Measurements from ENCODE around the gene B3GLCT. TPM values are rescaled to one million over a fixed set of nuclear protein-coding genes. Genes with fewer than 3 reads are reported as not detected.

The B3GLCT gene
- total RNA-seq, 1 donor = 18.8 TPM

DNA sequence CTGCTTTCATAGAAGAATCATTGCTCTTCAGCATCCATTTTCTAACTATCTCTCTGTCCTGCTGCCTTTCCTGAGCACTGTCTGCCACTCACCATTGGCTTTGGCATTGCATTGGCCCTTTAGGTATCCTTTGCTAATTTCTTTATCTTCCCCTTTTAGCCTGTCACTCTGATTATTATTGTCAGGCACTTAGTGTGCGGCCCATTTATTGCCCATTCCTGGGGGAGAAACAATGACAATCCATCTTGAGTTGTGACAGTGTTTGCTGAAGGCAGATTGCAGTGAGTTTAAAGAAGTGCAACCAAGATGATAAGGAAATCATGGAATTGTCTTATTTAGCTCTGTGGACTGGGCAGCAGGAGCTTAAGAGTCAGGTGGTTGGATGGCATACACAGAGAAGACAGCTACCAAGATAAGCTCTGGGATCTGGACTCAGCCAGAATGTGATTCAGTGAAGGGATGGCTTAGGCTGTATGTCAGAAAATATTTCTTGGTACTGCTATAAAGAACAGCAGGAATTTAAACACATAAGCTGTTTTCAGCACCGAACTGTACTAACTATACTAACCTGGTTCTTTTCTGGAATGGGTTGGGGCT lies 25.3 kb downstream of the B3GLCT start:
- Histone ChIP-seq H3K9me3 (ENCODE audit: low read depth, low read length) (no peaks in the 10 kb centered on the region), H3K79me2 (ENCODE audit: insufficient read depth, low read length) (no peaks in the 10 kb centered on the region), H3K27ac (ENCODE audit: low read depth, low read length) (no peak overlapping the region), H3K4me3 (ENCODE audit: insufficient read depth, low read length) (no peak overlapping the region), H3K36me3 (ENCODE audit: insufficient read depth, low read length) (peaks cover 6% of the 10 kb centered on the region), H3K4me2 (ENCODE audit: insufficient read depth, low read length) (no peak overlapping the region), H3K27me3 (ENCODE audit: insufficient read depth, low read length) (no peaks in the 10 kb centered on the region), H4K20me1 (ENCODE audit: insufficient read depth, low read length) (peaks cover 4% of the 10 kb centered on the region), H2AFZ (ENCODE audit: low read length) (no peak overlapping the region), H3K4me1 (ENCODE audit: insufficient read depth, low read length) (no peaks in the 10 kb centered on the region)
- TF ChIP-seq, protein P1, sequence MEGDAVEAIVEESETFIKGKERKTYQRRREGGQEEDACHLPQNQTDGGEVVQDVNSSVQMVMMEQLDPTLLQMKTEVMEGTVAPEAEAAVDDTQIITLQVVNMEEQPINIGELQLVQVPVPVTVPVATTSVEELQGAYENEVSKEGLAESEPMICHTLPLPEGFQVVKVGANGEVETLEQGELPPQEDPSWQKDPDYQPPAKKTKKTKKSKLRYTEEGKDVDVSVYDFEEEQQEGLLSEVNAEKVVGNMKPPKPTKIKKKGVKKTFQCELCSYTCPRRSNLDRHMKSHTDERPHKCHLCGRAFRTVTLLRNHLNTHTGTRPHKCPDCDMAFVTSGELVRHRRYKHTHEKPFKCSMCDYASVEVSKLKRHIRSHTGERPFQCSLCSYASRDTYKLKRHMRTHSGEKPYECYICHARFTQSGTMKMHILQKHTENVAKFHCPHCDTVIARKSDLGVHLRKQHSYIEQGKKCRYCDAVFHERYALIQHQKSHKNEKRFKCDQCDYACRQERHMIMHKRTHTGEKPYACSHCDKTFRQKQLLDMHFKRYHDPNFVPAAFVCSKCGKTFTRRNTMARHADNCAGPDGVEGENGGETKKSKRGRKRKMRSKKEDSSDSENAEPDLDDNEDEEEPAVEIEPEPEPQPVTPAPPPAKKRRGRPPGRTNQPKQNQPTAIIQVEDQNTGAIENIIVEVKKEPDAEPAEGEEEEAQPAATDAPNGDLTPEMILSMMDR (IDR thresholded peaks at IDR 0.05; ENCODE audit: extremely low read depth, low read depth, low read length) = no peak
- no peak for DNase-seq (ENCODE audit: insufficient read length, low spot score, missing footprints)

DNA sequence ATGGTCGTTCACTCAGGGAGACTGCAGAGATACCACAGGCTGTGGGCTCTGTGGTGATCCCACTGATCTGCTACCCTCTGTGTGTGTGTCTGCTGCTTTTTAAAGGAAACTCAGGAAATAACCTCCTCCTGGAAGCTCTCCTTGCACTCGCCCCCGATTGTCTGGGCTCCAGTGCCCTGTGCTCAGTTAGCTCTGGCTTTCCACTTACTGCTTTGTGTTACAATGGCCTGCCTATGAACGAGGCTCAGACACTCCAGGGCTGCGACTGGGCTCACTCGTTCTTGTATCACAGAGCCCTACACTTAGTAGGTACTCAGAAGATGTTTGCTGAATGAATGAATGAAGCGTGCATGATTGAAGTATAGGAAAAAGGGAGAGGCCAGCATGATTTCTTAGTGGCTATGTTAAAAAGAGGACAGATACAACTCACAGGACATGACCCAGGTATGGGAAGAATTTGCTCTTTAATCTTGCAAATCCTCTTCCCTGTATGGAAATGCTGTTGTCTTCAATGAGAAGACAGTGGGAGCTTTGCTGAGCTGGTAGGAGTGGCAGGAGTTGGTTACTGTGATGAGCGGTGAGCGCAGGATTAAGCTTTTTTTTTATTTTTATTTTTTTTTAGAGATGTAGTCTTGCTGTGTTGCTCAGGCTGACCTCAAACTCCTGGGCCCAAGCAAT lies 26.4 kb downstream of the B3GLCT start:
- H3K79me2 ChIP-seq (ENCODE audit: insufficient read depth, low read length) = no peaks in the 10 kb centered on the region
- H3K27me3 ChIP-seq (ENCODE audit: insufficient read depth, low read length) = no peaks in the 10 kb centered on the region
- H3K4me2 ChIP-seq (ENCODE audit: insufficient read depth, low read length) = no peak overlapping the region
- no peaks in the 10 kb centered on the region for H3K4me1 ChIP-seq (ENCODE audit: insufficient read depth, low read length)
- H3K36me3 ChIP-seq (ENCODE audit: insufficient read depth, low read length) = peaks cover 7% of the 10 kb centered on the region
- H2AFZ ChIP-seq (ENCODE audit: low read length) = no peak overlapping the region
- no peaks in the 10 kb centered on the region for H3K9me3 ChIP-seq (ENCODE audit: low read depth, low read length)
- no peak overlapping the region for H3K4me3 ChIP-seq (ENCODE audit: insufficient read depth, low read length)
- no peak for DNase-seq (ENCODE audit: insufficient read length, low spot score, missing footprints)
- no peak overlapping the region for H3K27ac ChIP-seq (ENCODE audit: low read depth, low read length)
- peaks cover 4% of the 10 kb centered on the region for H4K20me1 ChIP-seq (ENCODE audit: insufficient read depth, low read length)
- TF ChIP-seq, protein P1 (IDR thresholded peaks at IDR 0.05; ENCODE audit: extremely low read depth, low read depth, low read length) = no peak

DNA sequence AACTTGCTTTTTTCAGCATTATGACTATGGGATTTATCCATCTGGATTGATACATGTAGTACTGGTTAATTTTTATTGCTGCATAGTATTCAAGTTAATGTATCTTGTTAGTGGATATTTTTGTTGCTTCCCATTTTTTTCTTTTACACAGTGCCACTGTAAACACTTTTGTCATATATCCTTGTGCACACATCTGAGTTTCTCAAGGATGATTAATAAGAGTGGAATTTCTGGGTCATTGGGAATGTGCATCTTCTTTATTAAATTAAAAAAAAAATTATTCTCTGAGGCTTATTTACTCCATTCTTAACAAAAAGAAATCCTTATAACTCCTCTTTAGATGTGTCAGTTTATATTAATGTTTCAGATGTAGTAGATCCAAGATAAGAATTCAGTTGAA lies 27.3 kb downstream of the B3GLCT start:
- H3K4me3 ChIP-seq (ENCODE audit: insufficient read depth, low read length) = no peak overlapping the region
- H2AFZ ChIP-seq (ENCODE audit: low read length) = no peak overlapping the region
- no peak for DNase-seq (ENCODE audit: insufficient read length, low spot score, missing footprints)
- H3K4me1 ChIP-seq (ENCODE audit: insufficient read depth, low read length) = no peaks in the 10 kb centered on the region
- H3K9me3 ChIP-seq (ENCODE audit: low read depth, low read length) = no peaks in the 10 kb centered on the region
- H3K79me2 ChIP-seq (ENCODE audit: insufficient read depth, low read length) = no peaks in the 10 kb centered on the region
- peaks cover 4% of the 10 kb centered on the region for H4K20me1 ChIP-seq (ENCODE audit: insufficient read depth, low read length)
- H3K36me3 ChIP-seq (ENCODE audit: insufficient read depth, low read length) = peaks cover 7% of the 10 kb centered on the region
- TF ChIP-seq, protein P1 (IDR thresholded peaks at IDR 0.05; ENCODE audit: extremely low read depth, low read depth, low read length) = no peak
- H3K27me3 ChIP-seq (ENCODE audit: insufficient read depth, low read length) = no peaks in the 10 kb centered on the region
- H3K27ac ChIP-seq (ENCODE audit: low read depth, low read length) = no peak overlapping the region
- H3K4me2 ChIP-seq (ENCODE audit: insufficient read depth, low read length) = no peak overlapping the region

DNA sequence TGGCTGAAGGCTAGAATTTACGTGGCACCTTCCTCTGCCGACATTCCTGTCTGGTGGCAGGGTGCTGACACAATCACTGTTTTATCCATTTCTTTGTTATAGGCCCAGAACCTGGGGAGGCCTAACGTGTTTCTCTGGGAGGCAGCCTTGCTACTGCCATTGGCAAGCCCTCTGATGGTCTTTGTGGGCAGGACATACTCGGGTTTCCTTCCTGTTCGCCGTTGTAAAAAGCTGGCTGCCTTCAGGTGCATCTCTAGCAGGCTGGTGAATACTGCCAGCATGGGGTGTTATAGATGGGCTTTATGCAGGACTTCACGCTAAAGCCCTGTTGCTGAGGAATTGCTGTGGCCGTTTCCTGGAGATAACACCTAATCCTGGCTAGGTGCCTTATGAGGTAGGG lies 28.1 kb downstream of the B3GLCT start:
- no peak for DNase-seq (ENCODE audit: insufficient read length, low spot score, missing footprints)
- no peaks in the 10 kb centered on the region for H3K27me3 ChIP-seq (ENCODE audit: insufficient read depth, low read length)
- no peaks in the 10 kb centered on the region for H3K4me1 ChIP-seq (ENCODE audit: insufficient read depth, low read length)
- no peak overlapping the region for H2AFZ ChIP-seq (ENCODE audit: low read length)
- H3K27ac ChIP-seq (ENCODE audit: low read depth, low read length) = no peak overlapping the region
- TF ChIP-seq, protein P1 (IDR thresholded peaks at IDR 0.05; ENCODE audit: extremely low read depth, low read depth, low read length) = no peak
- no peak overlapping the region for H3K4me3 ChIP-seq (ENCODE audit: insufficient read depth, low read length)
- H3K36me3 ChIP-seq (ENCODE audit: insufficient read depth, low read length) = peaks cover 7% of the 10 kb centered on the region
- no peaks in the 10 kb centered on the region for H3K9me3 ChIP-seq (ENCODE audit: low read depth, low read length)
- H3K4me2 ChIP-seq (ENCODE audit: insufficient read depth, low read length) = no peak overlapping the region
- H3K79me2 ChIP-seq (ENCODE audit: insufficient read depth, low read length) = no peaks in the 10 kb centered on the region
- H4K20me1 ChIP-seq (ENCODE audit: insufficient read depth, low read length) = peaks cover 4% of the 10 kb centered on the region
